Body of pancreas (tissue), 4 donors: Measurements from ENCODE around the gene SLC16A10. TPM values are rescaled to one million over a fixed set of nuclear protein-coding genes. Genes with fewer than 3 reads are reported as not detected.
"Not testable (repeated sequence)": the region's sequence is repeated elsewhere in the genome, so short reads cannot be mapped to it uniquely, and the experiment has no call there.

ENCODE experiments used
- ATAC-seq: fragments of 150-250 bp; one replicate; pipeline ENCODE4 v1.9.1; 2016
- DNase-seq, 4 donors: peaks; one replicate each; pipeline ENCODE4 v3.0.0-alpha.2; 2019
- H3K27ac ChIP-seq, 4 donors: fragments of 200-600 bp; sonication (generic); 1 replicate in 3 of 4; 2 replicates in 1 of 4; pipeline versions ENCODE4 v1.5.1 to v1.6.1; 2016 to 2019; ENCODE audit warnings: mild to moderate bottlenecking in 1 of 4, mixed read lengths in 1 of 4, moderate library complexity in 1 of 4
- H3K27me3 ChIP-seq, 2 donors: fragments of 200-600 bp; sonication (generic); one replicate each; pipeline ENCODE4 v1.6.0; 2016; ENCODE audit warnings: mild to moderate bottlenecking in 1 of 2
- H3K36me3 ChIP-seq, 2 donors: fragments of 200-600 bp; sonication (generic); replicated peaks in 1 of 2; 2 replicates each; pipeline ENCODE4 v1.5.1; 2016; ENCODE audit warnings: low read depth in 2 of 2; ENCODE audit not compliant: insufficient read depth in 1 of 2
- H3K4me1 ChIP-seq: fragments of 200-600 bp; sonication (generic); one replicate; pipeline ENCODE4 v1.6.0; 2016
- H3K4me3 ChIP-seq, 2 donors: fragments of 200-600 bp; sonication (generic); 1 replicate in 1 of 2; 2 replicates in 1 of 2; pipeline ENCODE4 v1.5.1; 2016 to 2019
- H3K9me3 ChIP-seq, 3 donors: fragments of 200-600 bp; sonication (generic); 1 replicate in 2 of 3; 2 replicates in 1 of 3; pipeline ENCODE4 v1.5.1; 2016
- POLR2A ChIP-seq, 3 donors: fragments of 450-650 bp; IDR thresholded peaks; one replicate each; pipeline ENCODE4 v1.6.1; 2016; ENCODE audit warnings: antibody characterized with exemption in 3 of 3, mild to moderate bottlenecking in 2 of 3
- WGBS, 2 donors: methylation state at CpG; one replicate each; pipeline ENCODE4 v1.1.5; 2017; 5-methylcytosine and 5-hydroxymethylcytosine counted together
- intact Hi-C: fragments of 100-400 bp; cut with DNase I; formaldehyde crosslinking; loops from one replicate; pipeline ENCODE4 v1.15.1; 2023
- total RNA-seq, 2 donors: library from RNA; depleted of rRNA; stranded (reverse); fragments of >200 nt; gene quantifications; one replicate each; pipeline ENCODE4 v1.1.0, GENCODE V29; 2016
- TF ChIP-seq, protein P1 (sequence below), 7 experiments: fragments of 450-650 bp in 4 of 7; fragments of 200-600 bp in 3 of 7; sonication (generic) in 3 of 7; IDR thresholded peaks; one replicate each; pipeline ENCODE4 v1.5.1; 2016 to 2019; ENCODE audit warnings: antibody characterized with exemption in 7 of 7

SLC16A10 gene
- total RNA-seq, 2 donors from 2014 or later: 59.4 to 124 TPM

DNA sequence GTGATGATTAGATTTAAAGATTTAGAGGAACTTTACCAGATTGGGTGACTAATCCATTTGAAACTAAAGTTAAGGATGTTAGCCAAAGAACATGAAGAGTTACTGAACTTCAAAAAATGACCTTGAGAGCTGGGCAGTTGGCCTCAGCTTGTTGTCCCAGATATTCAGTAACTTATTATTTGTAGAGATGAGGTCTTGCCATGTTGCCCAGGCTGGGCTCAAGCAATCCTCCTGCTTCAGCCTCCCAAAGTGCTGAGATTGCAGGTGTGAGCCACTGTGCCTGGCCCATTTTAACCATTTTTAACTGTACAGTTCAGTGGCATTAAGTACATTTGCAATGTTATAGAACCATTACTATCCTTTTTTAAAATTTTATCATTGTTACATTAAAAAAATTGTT, 161.5 kb downstream of the SLC16A10 start:
- no peak for TF ChIP-seq POLR2A (IDR thresholded peaks at IDR 0.05)
- TF ChIP-seq, protein P1, sequence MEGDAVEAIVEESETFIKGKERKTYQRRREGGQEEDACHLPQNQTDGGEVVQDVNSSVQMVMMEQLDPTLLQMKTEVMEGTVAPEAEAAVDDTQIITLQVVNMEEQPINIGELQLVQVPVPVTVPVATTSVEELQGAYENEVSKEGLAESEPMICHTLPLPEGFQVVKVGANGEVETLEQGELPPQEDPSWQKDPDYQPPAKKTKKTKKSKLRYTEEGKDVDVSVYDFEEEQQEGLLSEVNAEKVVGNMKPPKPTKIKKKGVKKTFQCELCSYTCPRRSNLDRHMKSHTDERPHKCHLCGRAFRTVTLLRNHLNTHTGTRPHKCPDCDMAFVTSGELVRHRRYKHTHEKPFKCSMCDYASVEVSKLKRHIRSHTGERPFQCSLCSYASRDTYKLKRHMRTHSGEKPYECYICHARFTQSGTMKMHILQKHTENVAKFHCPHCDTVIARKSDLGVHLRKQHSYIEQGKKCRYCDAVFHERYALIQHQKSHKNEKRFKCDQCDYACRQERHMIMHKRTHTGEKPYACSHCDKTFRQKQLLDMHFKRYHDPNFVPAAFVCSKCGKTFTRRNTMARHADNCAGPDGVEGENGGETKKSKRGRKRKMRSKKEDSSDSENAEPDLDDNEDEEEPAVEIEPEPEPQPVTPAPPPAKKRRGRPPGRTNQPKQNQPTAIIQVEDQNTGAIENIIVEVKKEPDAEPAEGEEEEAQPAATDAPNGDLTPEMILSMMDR (IDR thresholded peaks at IDR 0.05): no peak
- no peaks in the 10 kb centered on the region for H3K36me3 ChIP-seq
- no peaks in the 10 kb centered on the region for H3K4me1 ChIP-seq

DNA sequence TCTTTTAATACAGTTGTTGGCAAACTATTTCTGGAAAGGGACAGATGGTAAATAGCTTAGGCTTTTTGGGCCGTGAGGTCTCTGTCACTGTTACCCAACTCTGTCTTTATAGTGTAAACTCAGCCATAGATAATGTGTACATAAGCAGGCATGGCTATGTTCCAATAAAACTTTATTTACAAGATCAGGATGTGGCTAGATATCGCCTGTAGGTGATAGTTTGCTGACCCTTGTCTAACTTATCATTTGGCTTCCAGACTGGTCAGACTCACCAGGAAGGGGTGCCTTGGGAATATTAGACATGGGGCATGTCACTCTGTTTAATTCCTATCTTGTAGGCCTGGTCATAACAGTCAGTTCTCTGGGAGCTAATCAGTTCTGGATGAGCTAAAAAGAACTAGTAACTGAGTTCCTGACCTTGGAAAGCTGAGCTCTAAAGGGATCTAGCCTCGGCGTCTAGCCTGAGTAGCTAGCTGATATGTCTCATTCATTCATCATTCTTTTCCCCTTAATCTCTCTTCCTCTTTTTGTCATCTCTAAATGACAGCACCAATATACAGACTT, 163.6 kb downstream of the SLC16A10 start:
- no peak overlapping the region for H3K27ac ChIP-seq
- H3K27me3 ChIP-seq: no peaks in the 10 kb centered on the region
- no peak overlapping the region for H3K4me3 ChIP-seq
- no peaks in the 10 kb centered on the region for H3K4me1 ChIP-seq
- 46 to 53% methylated on average over 4 of the region's 4 CpGs for WGBS, 2 donors
- no peak for DNase-seq
- ATAC-seq: no peak
- TF ChIP-seq, protein P1 (IDR thresholded peaks at IDR 0.05): no peak
- TF ChIP-seq POLR2A (IDR thresholded peaks at IDR 0.05): no peak
- no peaks in the 10 kb centered on the region for H3K36me3 ChIP-seq
- H3K9me3 ChIP-seq: no peaks in the 10 kb centered on the region
- intact Hi-C loops: no loop called here

More for the DNA sequence above, 161.5 kb downstream of the SLC16A10 start:
- DNase-seq (no peak), ATAC-seq (no peak)
- Histone ChIP-seq H3K4me3 (no peak overlapping the region), H3K27ac (no peak overlapping the region), H3K9me3 (no peaks in the 10 kb centered on the region), H3K27me3 (no peaks in the 10 kb centered on the region)
- intact Hi-C loops: no loop called here

DNA sequence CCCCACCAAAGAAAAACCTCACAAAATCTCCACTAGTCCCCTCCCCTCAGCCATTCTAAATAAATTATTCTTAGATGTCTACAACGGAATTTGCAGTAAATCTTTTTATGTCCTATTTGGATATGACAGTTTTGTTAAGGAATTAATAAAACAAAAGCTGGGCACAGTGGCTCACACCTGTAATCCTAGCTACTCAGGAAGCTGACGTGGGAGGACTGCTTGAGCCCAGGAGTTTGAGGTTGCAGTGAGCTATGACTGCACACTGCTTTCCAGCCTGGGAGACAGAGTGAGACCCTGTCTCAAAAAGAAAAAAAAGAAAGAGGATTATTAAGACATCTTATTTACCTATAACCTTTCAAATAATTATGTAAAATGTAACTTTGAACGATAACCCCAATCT, 165.4 kb downstream of the SLC16A10 start:
- ATAC-seq (no peak), DNase-seq (no peak)
- H3K27me3 ChIP-seq: no peaks in the 10 kb centered on the region
- no peaks in the 10 kb centered on the region for H3K36me3 ChIP-seq
- H3K4me3 ChIP-seq: no peak overlapping the region
- H3K27ac ChIP-seq: no peak overlapping the region
- WGBS, 2 donors: 79 to 80% methylated on average over 3 of the region's 3 CpGs
- H3K4me1 ChIP-seq: no peaks in the 10 kb centered on the region
- intact Hi-C loops: no loop called here
- H3K9me3 ChIP-seq: no peaks in the 10 kb centered on the region
- TF ChIP-seq, protein P1 (IDR thresholded peaks at IDR 0.05): no peak
- no peak for TF ChIP-seq POLR2A (IDR thresholded peaks at IDR 0.05)

DNA sequence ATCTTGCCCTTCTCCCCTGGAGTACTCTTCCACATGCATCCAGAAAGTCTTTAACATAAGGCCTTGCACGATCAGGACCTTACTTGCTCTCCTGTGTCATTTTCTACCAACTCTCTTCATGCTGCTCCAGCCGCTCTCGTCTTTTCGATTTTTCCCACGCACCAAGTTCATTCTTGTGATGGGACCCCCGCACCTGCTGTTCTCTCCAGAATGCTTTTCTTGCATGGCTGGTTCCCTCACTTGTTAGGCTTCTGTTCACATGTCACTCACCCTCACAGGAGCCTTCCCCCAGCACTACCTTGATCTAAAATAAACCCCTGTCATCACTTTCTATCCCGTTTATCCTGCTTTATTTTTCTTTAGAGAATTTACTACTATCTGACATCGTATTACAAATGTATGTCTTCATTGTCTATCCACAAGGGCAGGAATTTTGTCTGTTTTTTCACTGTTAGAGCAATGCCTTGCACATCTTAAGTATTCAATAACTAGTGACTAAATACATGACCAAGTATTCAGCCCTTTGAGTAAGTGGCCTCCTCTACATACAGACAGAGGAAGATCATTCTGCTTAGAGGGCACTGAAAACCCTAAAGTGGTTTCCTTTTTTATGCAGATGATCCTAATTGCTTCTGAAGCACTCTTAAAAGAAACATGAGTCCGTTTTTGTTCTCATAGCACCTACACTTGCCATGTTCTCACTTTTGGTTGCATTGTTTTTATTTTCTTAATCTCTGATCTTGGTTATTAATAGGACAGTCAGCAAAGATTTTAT, 166.9 kb downstream of the SLC16A10 start:
- Histone ChIP-seq H3K27me3 (no peaks in the 10 kb centered on the region), H3K27ac (no peak overlapping the region), H3K9me3 (no peaks in the 10 kb centered on the region), H3K4me1 (peaks cover 4% of the 10 kb centered on the region), H3K36me3 (no peaks in the 10 kb centered on the region), H3K4me3 (no peak overlapping the region)
- DNase-seq (no peak), ATAC-seq (no peak)
- TF ChIP-seq, protein P1 (IDR thresholded peaks at IDR 0.05): no peak
- no peak for TF ChIP-seq POLR2A (IDR thresholded peaks at IDR 0.05)
- intact Hi-C loops: no loop called here
- whole genome bisulfite sequencing, 2 donors: 74 to 81% methylated on average over 9 of the region's 9 CpGs

DNA sequence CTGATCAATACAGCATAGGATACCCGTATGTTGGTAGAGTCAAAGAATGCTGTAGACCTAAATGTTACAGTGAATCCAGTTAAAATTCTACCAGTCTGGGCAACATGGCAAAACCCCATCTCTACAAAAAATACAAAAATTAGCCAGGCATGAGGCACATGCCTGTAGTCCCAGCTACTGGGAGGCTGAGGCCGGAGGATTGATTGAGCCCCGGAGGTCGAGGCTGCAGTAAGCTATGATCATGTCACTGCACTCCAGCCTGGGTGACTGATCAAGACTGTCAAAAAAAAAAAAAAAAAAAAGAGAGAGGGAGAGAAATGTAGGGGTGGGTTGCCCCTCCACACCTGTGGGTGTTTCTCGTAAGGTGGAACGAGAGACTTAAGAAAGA, 167.5 kb downstream of the SLC16A10 start:
- TF ChIP-seq, protein P1 (IDR thresholded peaks at IDR 0.05): no peak
- no peak for TF ChIP-seq POLR2A (IDR thresholded peaks at IDR 0.05)
- H3K4me1 ChIP-seq: peaks cover 6% of the 10 kb centered on the region
- H3K36me3 ChIP-seq: no peaks in the 10 kb centered on the region
- WGBS, 2 donors: 87 to 90% methylated on average over 6 of the region's 6 CpGs
- ATAC-seq (no peak), DNase-seq (no peak)
- no peaks in the 10 kb centered on the region for H3K27me3 ChIP-seq
- H3K4me3 ChIP-seq: no peak overlapping the region
- H3K27ac ChIP-seq: no peak overlapping the region
- intact Hi-C loops: no loop called here
- no peaks in the 10 kb centered on the region for H3K9me3 ChIP-seq

DNA sequence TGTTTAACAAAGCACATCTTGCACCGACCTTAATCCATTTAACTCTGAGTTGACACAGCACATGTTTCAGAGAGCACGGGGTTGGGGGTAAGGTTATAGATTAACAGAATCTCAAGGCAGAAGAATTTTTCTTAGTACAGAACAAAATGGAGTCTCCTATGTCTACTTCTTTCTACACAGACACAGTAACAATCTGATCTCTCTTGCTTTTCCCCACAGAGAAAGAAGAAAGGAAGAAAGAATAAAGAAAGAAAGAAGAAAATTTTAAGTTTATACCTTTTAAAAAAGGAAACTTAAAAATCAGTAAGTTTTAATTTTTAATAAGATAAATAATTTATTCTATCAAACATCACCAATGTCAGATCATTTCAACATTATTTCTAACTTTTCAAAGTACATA, 168.5 kb downstream of the SLC16A10 start:
- WGBS, 2 donors: 5 to 22% methylated on average over 1 to 2 of the region's 2 CpGs
- ATAC-seq, H3K36me3 ChIP-seq, DNase-seq, H3K27ac ChIP-seq, H3K27me3 ChIP-seq, H3K4me3 ChIP-seq, intact Hi-C loops, H3K9me3 ChIP-seq: not testable (repeated sequence)
- H3K4me1 ChIP-seq: peaks cover 16% of the 10 kb centered on the region
